DOHH2 (cell line): Measurements from ENCODE around the gene CCDC137.
A peak's percentile ranks its signal among the peaks of the same experiment; 100 is the strongest.

Experiments
- H3F3A ChIP-seq: fragments of 200-600 bp; sonication (generic), shearing (Covaris generic); 2 replicates; pipeline ENCODE4 v1.6.0; 2016; ENCODE audit warnings: antibody characterized with exemption, mild to moderate bottlenecking; ENCODE audit not compliant: control insufficient read depth, insufficient read depth
- H3K27ac ChIP-seq: fragments of 200-600 bp; sonication (generic); 2 replicates; pipeline ENCODE4 v1.5.1; 2014; ENCODE audit warnings: low read depth, mild to moderate bottlenecking, low read length, moderate library complexity
- H3K27me3 ChIP-seq: fragments of 200-600 bp; sonication (generic); 2 replicates; pipeline ENCODE4 v1.6.1; 2014; ENCODE audit warnings: mild to moderate bottlenecking, low read length, mixed read lengths; ENCODE audit not compliant: control insufficient read depth
- H3K36me3 ChIP-seq: fragments of 200-600 bp; sonication (generic); 2 replicates; pipeline ENCODE4 v1.6.1; 2014; ENCODE audit warnings: mild to moderate bottlenecking, low read length, moderate library complexity, mixed read lengths; ENCODE audit not compliant: control insufficient read depth
- H3K4me1 ChIP-seq: fragments of 200-600 bp; sonication (generic); 2 replicates; pipeline ENCODE4 v1.6.1; 2014; ENCODE audit warnings: mild to moderate bottlenecking, low read length, mixed read lengths; ENCODE audit not compliant: control insufficient read depth
- H3K4me2 ChIP-seq: fragments of 200-600 bp; sonication (generic); 2 replicates; pipeline ENCODE4 v1.6.0; 2014; ENCODE audit warnings: mild to moderate bottlenecking, low read length, moderate library complexity
- H3K4me3 ChIP-seq: fragments of 200-600 bp; sonication (generic); 2 replicates; pipeline ENCODE4 v1.5.1; 2014; ENCODE audit warnings: mild to moderate bottlenecking, low read length, mixed read lengths
- H3K79me2 ChIP-seq: fragments of 200-600 bp; sonication (generic); 2 replicates; pipeline ENCODE4 v1.6.1; 2014; ENCODE audit warnings: mild to moderate bottlenecking, low read length, mixed read lengths; ENCODE audit not compliant: control insufficient read depth
- H3K9me2 ChIP-seq: fragments of 200-600 bp; sonication (generic); replicated peaks from 2 replicates; pipeline ENCODE4 v1.6.1; 2014; ENCODE audit warnings: mild to moderate bottlenecking, low read length, mixed read lengths; ENCODE audit not compliant: control insufficient read depth
- H3K9me3 ChIP-seq: fragments of 200-600 bp; sonication (generic); 2 replicates; pipeline ENCODE4 v1.6.1; 2014; ENCODE audit warnings: antibody characterized with exemption, low read length, mixed read lengths; ENCODE audit not compliant: control insufficient read depth, insufficient read depth
- H4K20me1 ChIP-seq: fragments of 200-600 bp; sonication (generic); 2 replicates; pipeline ENCODE4 v1.6.0; 2014; ENCODE audit warnings: low read depth, mild to moderate bottlenecking, antibody characterized with exemption, low read length, moderate library complexity; ENCODE audit not compliant: control insufficient read depth, insufficient read depth
- EZH2phosphoT487 ChIP-seq: fragments of 200-600 bp; sonication (generic); IDR thresholded peaks from 2 replicates; pipeline ENCODE4 v1.6.1; 2017; ENCODE audit warnings: borderline replicate concordance, mild to moderate bottlenecking, antibody characterized with exemption, low read length, moderate library complexity, mixed read lengths
- TF ChIP-seq, protein P1 (sequence below): fragments of 200-600 bp; sonication (generic); IDR thresholded peaks from one replicate; pipeline ENCODE4 v1.5.1; 2014; ENCODE audit warnings: antibody characterized with exemption, mild to moderate bottlenecking, low read depth, low read length; ENCODE audit not compliant: poor library complexity, severe bottlenecking

The CCDC137 gene

GRCh38 chr17:81714412-81715106 is 48.0 kb downstream of the CCDC137 start:
- H3K79me2 ChIP-seq, result peaks cover 35% of the 10 kb centered on the region
- H3K9me2 ChIP-seq, result no peaks in the 10 kb centered on the region
- H3K4me1 ChIP-seq, result peaks cover 34% of the 10 kb centered on the region
- H3K27ac ChIP-seq, result no peak overlapping the region
- H3K27me3 ChIP-seq, result no peaks in the 10 kb centered on the region
- TF ChIP-seq, protein P1, sequence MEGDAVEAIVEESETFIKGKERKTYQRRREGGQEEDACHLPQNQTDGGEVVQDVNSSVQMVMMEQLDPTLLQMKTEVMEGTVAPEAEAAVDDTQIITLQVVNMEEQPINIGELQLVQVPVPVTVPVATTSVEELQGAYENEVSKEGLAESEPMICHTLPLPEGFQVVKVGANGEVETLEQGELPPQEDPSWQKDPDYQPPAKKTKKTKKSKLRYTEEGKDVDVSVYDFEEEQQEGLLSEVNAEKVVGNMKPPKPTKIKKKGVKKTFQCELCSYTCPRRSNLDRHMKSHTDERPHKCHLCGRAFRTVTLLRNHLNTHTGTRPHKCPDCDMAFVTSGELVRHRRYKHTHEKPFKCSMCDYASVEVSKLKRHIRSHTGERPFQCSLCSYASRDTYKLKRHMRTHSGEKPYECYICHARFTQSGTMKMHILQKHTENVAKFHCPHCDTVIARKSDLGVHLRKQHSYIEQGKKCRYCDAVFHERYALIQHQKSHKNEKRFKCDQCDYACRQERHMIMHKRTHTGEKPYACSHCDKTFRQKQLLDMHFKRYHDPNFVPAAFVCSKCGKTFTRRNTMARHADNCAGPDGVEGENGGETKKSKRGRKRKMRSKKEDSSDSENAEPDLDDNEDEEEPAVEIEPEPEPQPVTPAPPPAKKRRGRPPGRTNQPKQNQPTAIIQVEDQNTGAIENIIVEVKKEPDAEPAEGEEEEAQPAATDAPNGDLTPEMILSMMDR, result no peak
- no peak for TF ChIP-seq EZH2phosphoT487
- H3K9me3 ChIP-seq, result no peaks in the 10 kb centered on the region
- peaks cover 10% of the 10 kb centered on the region for H3F3A ChIP-seq
- H3K36me3 ChIP-seq, result peaks cover 34% of the 10 kb centered on the region
- H3K4me2 ChIP-seq, result peak overlapping the region; percentile 68; the same call in 1 of the 2 replicates
- H4K20me1 ChIP-seq, result no peaks in the 10 kb centered on the region
- H3K4me3 ChIP-seq, result no peak overlapping the region

DNA sequence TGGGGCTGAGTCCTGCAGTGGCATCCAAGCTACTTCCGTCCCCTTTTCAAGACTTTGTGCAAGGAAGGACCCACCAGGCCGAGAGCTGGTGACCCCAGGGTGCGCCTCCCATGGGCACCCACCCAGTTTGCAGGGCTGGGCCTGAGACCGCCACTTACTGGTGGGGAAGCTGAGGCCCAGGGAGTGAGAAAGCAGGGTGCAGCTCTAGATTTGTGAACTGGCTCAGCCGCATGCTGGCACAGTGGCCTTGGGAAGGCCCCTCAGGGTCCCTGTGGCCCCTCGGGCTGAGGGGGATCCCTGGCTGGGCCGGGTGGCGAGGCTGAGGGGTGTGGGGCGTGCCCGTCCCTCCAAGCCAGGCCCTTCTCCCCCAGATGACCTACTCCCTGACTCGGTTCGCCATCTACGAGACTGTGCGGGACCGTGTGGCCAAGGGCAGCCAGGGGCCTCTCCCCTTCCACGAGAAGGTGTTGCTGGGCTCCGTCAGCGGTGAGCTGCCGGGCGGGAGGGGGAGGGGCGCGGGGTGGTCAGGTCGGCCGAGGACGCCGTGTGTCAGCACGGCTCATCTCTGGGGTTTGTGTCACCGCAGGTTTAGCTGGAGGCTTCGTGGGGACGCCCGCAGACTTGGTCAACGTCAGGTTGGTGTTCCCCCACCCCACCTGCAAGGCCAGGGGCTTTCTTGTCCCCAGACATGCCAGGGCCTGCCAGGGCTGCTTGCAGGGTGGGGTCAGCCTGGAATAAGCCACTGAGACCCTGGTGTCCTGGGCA is 48.8 kb downstream of the CCDC137 start:
- Histone ChIP-seq H3K9me2 (no peaks in the 10 kb centered on the region), H3F3A (peaks cover 3% of the 10 kb centered on the region), H3K79me2 (peaks cover 35% of the 10 kb centered on the region), H3K4me3 (no peak overlapping the region), H3K27ac (no peak overlapping the region), H4K20me1 (no peaks in the 10 kb centered on the region), H3K4me1 (peaks cover 27% of the 10 kb centered on the region), H3K36me3 (peaks cover 36% of the 10 kb centered on the region), H3K27me3 (no peaks in the 10 kb centered on the region), H3K4me2 (no peak overlapping the region), H3K9me3 (no peaks in the 10 kb centered on the region)
- TF ChIP-seq, protein P1, result no peak
- no peak for TF ChIP-seq EZH2phosphoT487

- TF ChIP-seq, protein P1, result no peak
- TF ChIP-seq EZH2phosphoT487, result no peak
- H3K79me2 ChIP-seq, result peaks cover 35% of the 10 kb centered on the region
- H3F3A ChIP-seq, result peaks cover 2% of the 10 kb centered on the region; the same call in 1 of the 2 replicates
- no peaks in the 10 kb centered on the region for H3K9me2 ChIP-seq
- H4K20me1 ChIP-seq, result no peaks in the 10 kb centered on the region
- H3K4me3 ChIP-seq, result no peak overlapping the region
- peaks cover 19% of the 10 kb centered on the region for H3K4me1 ChIP-seq
- no peak overlapping the region for H3K27ac ChIP-seq
- H3K36me3 ChIP-seq, result peaks cover 38% of the 10 kb centered on the region
- H3K4me2 ChIP-seq, result no peak overlapping the region
- H3K27me3 ChIP-seq, result no peaks in the 10 kb centered on the region
- no peaks in the 10 kb centered on the region for H3K9me3 ChIP-seq
These were observed 49.5 kb downstream of the CCDC137 start for GRCh38 chr17:81715872-81716673.
